ENCODE results near the gene HMGCR.

Gene HMGCR

DNA sequence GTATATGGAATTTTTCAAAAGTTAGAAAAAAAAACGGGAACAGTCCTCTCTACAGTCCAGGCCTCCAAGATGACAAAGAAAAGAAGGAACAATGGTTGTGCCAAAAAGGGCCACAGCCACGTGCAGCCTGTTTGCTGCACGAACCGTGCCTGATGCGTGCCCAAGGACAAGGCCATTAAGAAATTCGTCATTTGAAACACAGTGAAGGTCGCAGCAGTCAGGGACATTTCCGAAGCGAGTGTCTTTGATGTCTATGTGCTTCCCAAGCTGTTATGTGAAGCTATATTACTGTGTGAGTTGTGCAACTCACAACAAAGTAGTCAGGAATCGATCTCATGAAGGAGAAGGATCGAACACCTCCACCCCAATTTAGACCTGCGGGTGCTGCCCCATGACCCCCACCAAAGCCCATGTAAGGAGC lies 37.4 kb downstream of the HMGCR start:
- no peak overlapping the region for H3K27ac ChIP-seq (ENCODE audit: low read depth, low read length)
- peaks cover 16 to 18% of the 10 kb centered on the region in 2 donors for H3K36me3 ChIP-seq (ENCODE audit: control insufficient read depth in 1 of 2, insufficient read depth in 2 of 2, low read length in 2 of 2)
- H3K27me3 ChIP-seq (ENCODE audit: control insufficient read depth in 1 of 2, insufficient read depth in 2 of 2, low read length in 2 of 2), result no peaks in the 10 kb centered on the region
- H3K4me1 ChIP-seq (ENCODE audit: control insufficient read depth in 1 of 2, insufficient read depth in 2 of 2, low read length in 2 of 2), result no peaks in the 10 kb centered on the region
- no peak overlapping the region for H3K9ac ChIP-seq (ENCODE audit: low read depth in 1 of 2, low read length in 2 of 2)
- no peak overlapping the region for H3K4me3 ChIP-seq (ENCODE audit: low read depth in 1 of 2, low read length in 2 of 2)
- no peaks in the 10 kb centered on the region for H3K9me3 ChIP-seq (ENCODE audit: control insufficient read depth in 1 of 2, low read length in 2 of 2)

DNA sequence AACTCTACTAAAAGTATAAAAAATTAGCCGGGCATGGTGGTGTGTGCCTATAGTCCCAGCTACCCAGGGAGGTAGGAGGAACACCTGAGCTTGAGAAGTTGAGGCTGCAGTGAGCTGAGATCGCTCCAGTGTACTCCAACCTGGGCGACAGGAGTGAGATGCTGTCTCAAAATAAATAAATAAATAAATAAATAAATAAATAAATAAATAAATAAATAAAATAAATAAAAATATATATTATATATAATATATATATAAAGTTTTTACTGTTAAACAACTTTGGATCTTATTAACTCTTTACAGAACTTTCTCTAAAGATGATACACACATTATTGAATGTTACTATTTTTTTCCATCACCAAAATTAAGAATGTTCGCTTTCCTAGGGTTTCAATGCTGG lies 38.4 kb downstream of the HMGCR start:
- Histone ChIP-seq H3K27ac (ENCODE audit: low read depth, low read length) (no peak overlapping the region), H3K4me3 (ENCODE audit: low read depth in 1 of 2, low read length in 2 of 2) (no peak overlapping the region), H3K9ac (ENCODE audit: low read depth in 1 of 2, low read length in 2 of 2) (no peak overlapping the region), H3K36me3 (ENCODE audit: control insufficient read depth in 1 of 2, insufficient read depth in 2 of 2, low read length in 2 of 2) (peaks cover 22 to 24% of the 10 kb centered on the region in 2 donors), H3K9me3 (ENCODE audit: control insufficient read depth in 1 of 2, low read length in 2 of 2) (no peaks in the 10 kb centered on the region), H3K4me1 (ENCODE audit: control insufficient read depth in 1 of 2, insufficient read depth in 2 of 2, low read length in 2 of 2) (no peaks in the 10 kb centered on the region), H3K27me3 (ENCODE audit: control insufficient read depth in 1 of 2, insufficient read depth in 2 of 2, low read length in 2 of 2) (no peaks in the 10 kb centered on the region)

DNA sequence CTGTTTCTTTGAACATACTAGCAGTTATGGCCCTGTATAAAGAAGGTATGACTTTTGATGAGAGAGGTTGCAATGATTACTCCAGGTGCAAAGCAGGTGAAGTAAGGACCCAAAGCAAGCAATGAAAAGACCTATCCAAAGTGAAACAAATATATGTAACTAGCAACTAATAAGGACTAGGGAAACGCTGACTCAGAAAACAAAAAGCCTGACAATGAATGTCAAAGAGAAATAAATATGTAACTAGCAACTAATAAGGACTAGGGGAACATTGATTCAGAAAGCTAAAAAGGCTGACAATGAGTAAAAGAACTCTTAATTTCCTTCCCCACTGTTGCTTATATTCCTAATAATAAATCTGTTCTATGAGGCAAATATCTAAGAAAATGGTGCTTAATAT lies 43.1 kb downstream of the HMGCR start:
- Histone ChIP-seq H3K36me3 (ENCODE audit: control insufficient read depth in 1 of 2, insufficient read depth in 2 of 2, low read length in 2 of 2) (peaks cover 23 to 46% of the 10 kb centered on the region in 2 donors), H3K27ac (ENCODE audit: low read depth, low read length) (no peak overlapping the region), H3K27me3 (ENCODE audit: control insufficient read depth in 1 of 2, insufficient read depth in 2 of 2, low read length in 2 of 2) (no peaks in the 10 kb centered on the region), H3K9ac (ENCODE audit: low read depth in 1 of 2, low read length in 2 of 2) (no peak overlapping the region), H3K9me3 (ENCODE audit: control insufficient read depth in 1 of 2, low read length in 2 of 2) (no peaks in the 10 kb centered on the region), H3K4me3 (ENCODE audit: low read depth in 1 of 2, low read length in 2 of 2) (no peak overlapping the region), H3K4me1 (ENCODE audit: control insufficient read depth in 1 of 2, insufficient read depth in 2 of 2, low read length in 2 of 2) (no peaks in the 10 kb centered on the region)

DNA sequence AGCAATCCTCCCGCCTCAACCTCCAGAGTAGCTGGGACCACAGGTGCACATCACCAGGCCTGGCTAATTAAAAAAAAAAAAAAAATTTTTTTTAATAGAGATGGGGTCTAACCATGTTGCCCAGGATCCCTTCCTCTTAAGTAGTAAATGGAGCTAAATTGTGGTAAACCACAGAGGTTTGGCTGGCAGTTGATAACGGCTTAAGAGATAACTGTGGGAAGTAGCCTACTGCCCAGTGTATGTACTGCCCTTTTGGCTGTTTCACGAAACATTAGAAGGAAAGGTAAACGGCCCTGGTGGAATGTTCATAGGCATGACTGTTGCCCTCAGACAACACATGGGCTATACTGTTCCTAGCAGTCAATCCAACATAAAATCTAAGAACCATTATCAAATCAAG lies 44.4 kb downstream of the HMGCR start:
- Histone ChIP-seq H3K9ac (ENCODE audit: low read depth in 1 of 2, low read length in 2 of 2) (no peak overlapping the region), H3K36me3 (ENCODE audit: control insufficient read depth in 1 of 2, insufficient read depth in 2 of 2, low read length in 2 of 2) (peaks cover 19 to 51% of the 10 kb centered on the region in 2 donors), H3K9me3 (ENCODE audit: control insufficient read depth in 1 of 2, low read length in 2 of 2) (no peaks in the 10 kb centered on the region), H3K4me3 (ENCODE audit: low read depth in 1 of 2, low read length in 2 of 2) (no peak overlapping the region), H3K4me1 (ENCODE audit: control insufficient read depth in 1 of 2, insufficient read depth in 2 of 2, low read length in 2 of 2) (no peaks in the 10 kb centered on the region), H3K27ac (ENCODE audit: low read depth, low read length) (no peak overlapping the region), H3K27me3 (ENCODE audit: control insufficient read depth in 1 of 2, insufficient read depth in 2 of 2, low read length in 2 of 2) (no peaks in the 10 kb centered on the region)

DNA sequence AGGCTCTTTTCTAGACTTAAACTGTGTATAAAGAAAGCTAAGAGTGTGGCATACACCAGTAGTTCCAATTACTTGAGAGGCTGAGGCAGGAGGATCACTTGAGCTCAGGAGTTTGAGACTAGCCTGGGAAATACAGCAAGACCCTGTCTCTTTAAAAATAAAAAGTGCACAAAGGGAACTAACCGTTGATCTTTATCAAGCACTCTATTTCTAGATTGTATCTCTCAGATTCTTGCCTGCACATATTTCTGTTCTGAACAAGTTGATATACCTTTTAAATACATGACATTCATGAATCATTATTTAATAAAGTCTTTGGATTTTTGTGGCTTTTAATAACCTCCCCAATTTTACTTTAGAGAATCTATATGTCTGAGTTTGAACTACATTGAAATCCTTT lies 47.2 kb downstream of the HMGCR start:
- H3K9ac ChIP-seq (ENCODE audit: low read depth in 1 of 2, low read length in 2 of 2), result no peak overlapping the region
- no peaks in the 10 kb centered on the region for H3K27me3 ChIP-seq (ENCODE audit: control insufficient read depth in 1 of 2, insufficient read depth in 2 of 2, low read length in 2 of 2)
- peaks cover 15 to 59% of the 10 kb centered on the region in 2 donors for H3K36me3 ChIP-seq (ENCODE audit: control insufficient read depth in 1 of 2, insufficient read depth in 2 of 2, low read length in 2 of 2)
- no peak overlapping the region for H3K27ac ChIP-seq (ENCODE audit: low read depth, low read length)
- H3K9me3 ChIP-seq (ENCODE audit: control insufficient read depth in 1 of 2, low read length in 2 of 2), result no peaks in the 10 kb centered on the region
- H3K4me1 ChIP-seq (ENCODE audit: control insufficient read depth in 1 of 2, insufficient read depth in 2 of 2, low read length in 2 of 2), result no peaks in the 10 kb centered on the region
- no peak overlapping the region for H3K4me3 ChIP-seq (ENCODE audit: low read depth in 1 of 2, low read length in 2 of 2)

DNA sequence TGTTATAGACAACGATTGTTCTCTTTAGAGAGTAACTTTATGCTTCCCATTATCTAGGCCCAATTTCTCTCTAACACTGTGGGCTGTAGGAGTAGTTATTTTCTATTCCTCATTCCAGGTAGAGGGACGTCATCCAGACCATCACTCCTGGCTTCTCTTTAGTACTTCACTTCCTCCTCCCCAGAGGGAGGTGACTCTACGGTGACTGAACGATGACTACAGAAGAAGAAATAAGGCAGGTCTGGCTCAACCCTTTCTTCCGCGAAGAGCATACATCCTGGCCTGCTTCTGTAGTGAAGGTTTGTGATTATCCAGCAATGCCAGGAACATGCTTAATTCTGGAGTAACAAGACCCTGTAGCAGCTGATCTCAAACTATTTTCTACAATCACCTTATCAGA lies 50.8 kb downstream of the HMGCR start:
- no peak overlapping the region for H3K9ac ChIP-seq (ENCODE audit: low read depth in 1 of 2, low read length in 2 of 2)
- no peaks in the 10 kb centered on the region for H3K27me3 ChIP-seq (ENCODE audit: control insufficient read depth in 1 of 2, insufficient read depth in 2 of 2, low read length in 2 of 2)
- H3K4me1 ChIP-seq (ENCODE audit: control insufficient read depth in 1 of 2, insufficient read depth in 2 of 2, low read length in 2 of 2), result no peaks in the 10 kb centered on the region
- H3K36me3 ChIP-seq (ENCODE audit: control insufficient read depth in 1 of 2, insufficient read depth in 2 of 2, low read length in 2 of 2), result peaks cover 8 to 38% of the 10 kb centered on the region in 2 donors
- no peak overlapping the region for H3K27ac ChIP-seq (ENCODE audit: low read depth, low read length)
- no peak overlapping the region for H3K4me3 ChIP-seq (ENCODE audit: low read depth in 1 of 2, low read length in 2 of 2)
- H3K9me3 ChIP-seq (ENCODE audit: control insufficient read depth in 1 of 2, low read length in 2 of 2), result no peaks in the 10 kb centered on the region

DNA sequence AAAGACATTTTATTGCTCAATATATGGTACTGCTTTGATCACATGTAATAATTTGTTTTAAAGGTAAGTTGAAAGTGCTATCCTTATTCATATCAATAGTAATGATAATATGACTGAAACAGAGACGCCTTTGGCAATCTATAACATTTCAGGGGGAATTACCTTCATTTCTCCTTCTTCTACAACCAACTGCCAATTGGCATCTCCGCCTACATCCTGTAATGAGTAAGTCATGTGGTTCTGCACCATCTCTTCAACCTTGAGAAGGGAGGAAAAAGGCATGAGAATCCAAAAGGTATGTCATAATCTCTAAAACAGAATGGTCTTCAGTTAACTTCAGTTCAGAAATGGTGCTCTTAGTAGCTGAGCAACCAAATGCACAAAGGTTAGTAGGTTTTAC lies 52.4 kb downstream of the HMGCR start:
- Histone ChIP-seq H3K9me3 (ENCODE audit: control insufficient read depth in 1 of 2, low read length in 2 of 2) (no peaks in the 10 kb centered on the region), H3K4me3 (ENCODE audit: low read depth in 1 of 2, low read length in 2 of 2) (no peak overlapping the region), H3K36me3 (ENCODE audit: control insufficient read depth in 1 of 2, insufficient read depth in 2 of 2, low read length in 2 of 2) (peaks cover 8 to 30% of the 10 kb centered on the region in 2 donors), H3K9ac (ENCODE audit: low read depth in 1 of 2, low read length in 2 of 2) (no peak overlapping the region), H3K27me3 (ENCODE audit: control insufficient read depth in 1 of 2, insufficient read depth in 2 of 2, low read length in 2 of 2) (no peaks in the 10 kb centered on the region), H3K4me1 (ENCODE audit: control insufficient read depth in 1 of 2, insufficient read depth in 2 of 2, low read length in 2 of 2) (no peaks in the 10 kb centered on the region), H3K27ac (ENCODE audit: low read depth, low read length) (no peak overlapping the region)

DNA sequence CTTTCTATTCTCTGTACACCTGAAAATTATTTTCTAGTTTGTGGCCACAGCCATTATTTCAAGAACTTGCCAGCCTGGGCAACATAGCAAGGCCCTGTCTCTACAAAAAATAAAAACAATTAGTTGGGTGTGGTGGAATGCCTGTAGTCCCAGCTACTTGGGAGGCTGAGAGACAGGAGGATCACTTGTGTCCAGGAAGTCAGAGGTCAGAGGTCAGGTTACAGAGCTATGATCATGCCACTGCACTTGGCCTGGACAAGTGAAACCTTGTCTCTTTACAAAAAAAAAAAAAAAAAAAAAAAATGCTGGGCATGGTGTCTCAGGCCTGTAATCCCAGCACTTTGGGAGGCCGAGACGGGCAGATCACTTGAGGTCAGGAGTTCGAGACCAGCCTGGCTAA lies 58.3 kb downstream of the HMGCR start:
- Histone ChIP-seq H3K4me1 (ENCODE audit: control insufficient read depth in 1 of 2, insufficient read depth in 2 of 2, low read length in 2 of 2) (no peaks in the 10 kb centered on the region), H3K27ac (ENCODE audit: low read depth, low read length) (no peak overlapping the region), H3K9me3 (ENCODE audit: control insufficient read depth in 1 of 2, low read length in 2 of 2) (no peaks in the 10 kb centered on the region), H3K4me3 (ENCODE audit: low read depth in 1 of 2, low read length in 2 of 2) (no peak overlapping the region), H3K9ac (ENCODE audit: low read depth in 1 of 2, low read length in 2 of 2) (no peak overlapping the region), H3K27me3 (ENCODE audit: control insufficient read depth in 1 of 2, insufficient read depth in 2 of 2, low read length in 2 of 2) (no peaks in the 10 kb centered on the region), H3K36me3 (ENCODE audit: control insufficient read depth in 1 of 2, insufficient read depth in 2 of 2, low read length in 2 of 2) (peaks cover 0 to 4% of the 10 kb centered on the region in 2 donors)

DNA sequence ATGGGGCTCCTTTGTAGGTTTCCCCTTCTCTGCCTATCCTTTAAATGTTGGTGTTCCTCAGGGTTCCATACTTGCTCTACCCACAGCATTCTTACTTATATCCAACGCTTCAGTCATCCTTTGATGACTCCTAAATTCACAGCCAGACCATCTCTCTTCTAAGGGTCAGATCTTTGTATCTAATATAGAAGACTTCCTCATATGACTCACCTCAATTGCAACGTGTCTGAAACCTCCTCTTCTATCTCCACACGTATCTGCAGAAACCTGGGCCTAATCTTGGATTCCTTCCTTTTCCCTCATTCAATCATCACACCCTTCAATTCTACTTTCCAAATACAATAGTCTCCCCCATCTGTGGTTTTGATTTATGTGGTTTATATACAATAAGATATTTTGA lies 68.3 kb downstream of the HMGCR start:
- Histone ChIP-seq H3K4me1 (ENCODE audit: control insufficient read depth in 1 of 2, insufficient read depth in 2 of 2, low read length in 2 of 2) (no peaks in the 10 kb centered on the region), H3K36me3 (ENCODE audit: control insufficient read depth in 1 of 2, insufficient read depth in 2 of 2, low read length in 2 of 2) (peaks cover 4 to 15% of the 10 kb centered on the region in 2 donors), H3K4me3 (ENCODE audit: low read depth in 1 of 2, low read length in 2 of 2) (no peak overlapping the region), H3K9me3 (ENCODE audit: control insufficient read depth in 1 of 2, low read length in 2 of 2) (no peaks in the 10 kb centered on the region), H3K27ac (ENCODE audit: low read depth, low read length) (no peak overlapping the region), H3K9ac (ENCODE audit: low read depth in 1 of 2, low read length in 2 of 2) (no peak overlapping the region), H3K27me3 (ENCODE audit: control insufficient read depth in 1 of 2, insufficient read depth in 2 of 2, low read length in 2 of 2) (no peaks in the 10 kb centered on the region)

Measured in duodenal mucosa (tissue), 2 donors.